Measurements from ENCODE around the gene GP1BB.

The GP1BB gene

GRCh38 chr22:19710020-19710768 is 13.1 kb upstream of the GP1BB start:
- TF ChIP-seq CTCF (IDR thresholded peaks at IDR 0.05; ENCODE audit: control insufficient read depth, extremely low read depth, insufficient read depth): no peak
- H3K4me3 ChIP-seq (ENCODE audit: low read depth, low read length): no peak overlapping the region
- DNase-seq (ENCODE audit: low read depth): no peak

DNA sequence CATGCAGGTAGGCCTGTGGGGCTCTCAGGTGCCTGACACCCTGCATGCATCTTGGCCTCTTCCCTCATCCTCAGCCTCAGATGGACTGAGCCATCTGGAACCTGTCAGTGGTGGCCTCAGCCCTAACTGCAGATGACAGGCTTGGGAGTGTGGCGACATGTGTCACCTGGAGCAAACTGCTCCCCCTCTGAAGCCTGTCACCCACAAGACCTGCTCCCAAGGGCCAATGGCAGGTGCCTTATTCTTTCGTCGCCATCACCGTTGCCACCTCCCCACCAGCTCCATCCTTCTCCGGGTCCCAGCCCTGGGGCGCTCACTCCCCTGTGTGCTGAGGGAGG is 12.6 kb upstream of the GP1BB start:
- no peak for TF ChIP-seq CTCF (IDR thresholded peaks at IDR 0.05; ENCODE audit: control insufficient read depth, extremely low read depth, insufficient read depth)
- DNase-seq (ENCODE audit: low read depth): no peak

GRCh38 chr22:19713245-19713644 is 10.1 kb upstream of the GP1BB start:
- no peak overlapping the region for H3K4me3 ChIP-seq (ENCODE audit: low read depth, low read length)
- TF ChIP-seq CTCF (IDR thresholded peaks at IDR 0.05; ENCODE audit: control insufficient read depth, extremely low read depth, insufficient read depth): no peak
- DNase-seq (ENCODE audit: low read depth): no peak

More for the DNA sequence above, 12.6 kb upstream of the GP1BB start:
- no peak overlapping the region for H3K4me3 ChIP-seq (ENCODE audit: low read depth, low read length)

DNA sequence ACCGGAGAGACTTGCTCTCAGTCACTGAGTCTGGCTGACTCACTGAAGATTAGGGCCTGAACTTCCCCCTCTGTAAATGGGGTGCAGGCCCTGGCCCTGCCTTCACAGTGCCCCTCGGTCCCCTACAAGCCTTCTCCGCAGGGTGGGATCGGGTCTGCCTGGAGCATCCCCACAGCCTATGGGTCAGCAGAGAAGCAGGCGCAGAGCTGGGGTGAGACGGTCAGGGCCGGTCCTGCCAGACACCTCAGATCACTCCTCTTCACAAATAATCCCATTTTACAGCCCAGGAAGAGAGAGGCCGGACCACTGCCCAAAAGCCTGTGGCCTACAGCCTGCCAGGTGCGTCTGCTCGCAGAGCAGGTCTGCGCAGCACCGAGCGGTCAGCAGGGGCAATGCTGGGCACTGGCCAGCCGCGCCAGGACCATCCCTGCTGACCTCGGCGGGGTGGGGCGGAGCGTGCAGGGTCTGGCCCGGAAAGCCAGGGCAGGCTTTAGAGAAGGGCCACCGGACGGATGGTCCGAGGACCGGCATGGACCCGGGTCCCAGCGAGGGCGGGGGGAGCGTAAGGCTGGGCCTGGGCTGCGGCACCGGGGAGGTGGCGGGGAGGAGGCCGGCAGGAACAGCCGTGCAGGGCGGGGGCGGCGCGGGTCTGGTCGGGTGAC is 9.6 kb upstream of the GP1BB start:
- DNase-seq (ENCODE audit: low read depth): no peak
- no peak for TF ChIP-seq CTCF (IDR thresholded peaks at IDR 0.05; ENCODE audit: control insufficient read depth, extremely low read depth, insufficient read depth)
- H3K4me3 ChIP-seq (ENCODE audit: low read depth, low read length): peak overlapping the region; percentile 39

DNA sequence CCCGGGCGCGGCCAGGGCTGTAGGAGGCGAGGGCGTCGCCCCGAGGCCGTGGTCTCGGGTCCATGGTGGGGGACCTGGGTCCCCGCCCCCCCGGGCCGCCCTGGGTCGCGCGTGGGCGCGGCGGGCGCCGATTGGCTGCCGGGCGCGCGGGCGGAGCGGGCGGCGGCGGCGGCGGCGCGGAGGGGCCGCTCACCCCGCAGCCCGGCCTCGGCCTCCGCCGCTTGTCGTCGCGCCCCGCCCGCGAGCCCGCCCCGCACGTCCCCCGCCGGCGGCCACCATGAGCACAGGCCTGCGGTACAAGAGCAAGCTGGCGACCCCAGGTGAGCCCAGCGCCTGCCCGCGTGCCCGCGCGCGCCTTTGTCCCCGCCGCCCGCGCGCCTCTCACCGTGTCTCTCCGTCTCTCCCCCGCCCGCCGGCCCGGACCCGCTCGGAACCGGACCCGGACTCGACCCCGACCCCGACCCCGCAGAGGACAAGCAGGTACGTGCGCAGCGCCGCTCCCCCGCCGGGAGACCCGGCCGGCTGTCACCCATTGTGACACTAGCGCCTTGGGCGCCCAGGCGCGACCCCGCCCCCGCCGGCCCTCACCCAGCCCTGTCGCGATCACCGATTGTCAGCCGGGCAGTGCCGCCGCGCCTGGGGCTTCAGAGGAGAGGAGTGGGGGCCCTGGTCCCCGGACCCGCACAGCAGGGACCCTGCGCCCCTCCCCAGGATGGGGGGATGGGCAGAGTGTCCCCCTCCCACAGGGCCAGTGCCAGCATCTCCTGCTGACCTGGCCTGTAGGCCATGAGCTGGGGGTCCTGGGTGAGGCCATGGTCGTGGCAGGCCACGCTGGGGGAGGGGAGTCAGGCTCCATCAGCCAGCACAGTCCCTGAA is 8.8 kb upstream of the GP1BB start, which contains the start of gene SEPTIN5:
Gene SEPTIN5, plus strand, starts transcription at position 192 of the 876 bp plus-strand sequence. Its CDS starts 86 bp downstream, at position 278.
- H3K4me3 ChIP-seq (ENCODE audit: low read depth, low read length): peak within 1 kb of the TSS; percentile 72
- no peak for TF ChIP-seq CTCF (IDR thresholded peaks at IDR 0.05; ENCODE audit: control insufficient read depth, extremely low read depth, insufficient read depth)
- DNase-seq (ENCODE audit: low read depth): no peak

GRCh38 chr22:19715188-19715930 is 8.0 kb upstream of the GP1BB start:
- no peak for TF ChIP-seq CTCF (IDR thresholded peaks at IDR 0.05; ENCODE audit: control insufficient read depth, extremely low read depth, insufficient read depth)
- H3K4me3 ChIP-seq (ENCODE audit: low read depth, low read length): peak overlapping the region; percentile 72
- no peak for DNase-seq (ENCODE audit: low read depth)
